ENCODE results near the gene GNAS.

Gene GNAS

GRCh38 chr20:58877976-58878360 is 25.5 kb downstream of the GNAS start:
- Histone ChIP-seq H3K36me3 (ENCODE audit: control insufficient read depth in 1 of 2, insufficient read depth in 2 of 2, low read length in 2 of 2) (no peaks in the 10 kb centered on the region), H3K9me3 (ENCODE audit: control insufficient read depth in 1 of 2, low read length in 2 of 2) (no peaks in the 10 kb centered on the region), H3K9ac (ENCODE audit: low read depth in 1 of 2, low read length in 2 of 2) (no peak overlapping the region), H3K27ac (ENCODE audit: low read depth, low read length) (no peak overlapping the region), H3K27me3 (ENCODE audit: control insufficient read depth in 1 of 2, insufficient read depth in 2 of 2, low read length in 2 of 2) (no peaks in the 10 kb centered on the region), H3K4me1 (ENCODE audit: control insufficient read depth in 1 of 2, insufficient read depth in 2 of 2, low read length in 2 of 2) (no peaks in the 10 kb centered on the region), H3K4me3 (ENCODE audit: low read depth in 1 of 2, low read length in 2 of 2) (no peak overlapping the region)

GRCh38 chr20:58878399-58878798 is 25.9 kb downstream of the GNAS start:
- no peaks in the 10 kb centered on the region for H3K36me3 ChIP-seq (ENCODE audit: control insufficient read depth in 1 of 2, insufficient read depth in 2 of 2, low read length in 2 of 2)
- H3K4me1 ChIP-seq (ENCODE audit: control insufficient read depth in 1 of 2, insufficient read depth in 2 of 2, low read length in 2 of 2) = no peaks in the 10 kb centered on the region
- no peak overlapping the region for H3K4me3 ChIP-seq (ENCODE audit: low read depth in 1 of 2, low read length in 2 of 2)
- no peaks in the 10 kb centered on the region for H3K9me3 ChIP-seq (ENCODE audit: control insufficient read depth in 1 of 2, low read length in 2 of 2)
- no peaks in the 10 kb centered on the region for H3K27me3 ChIP-seq (ENCODE audit: control insufficient read depth in 1 of 2, insufficient read depth in 2 of 2, low read length in 2 of 2)
- H3K27ac ChIP-seq (ENCODE audit: low read depth, low read length) = no peak overlapping the region
- H3K9ac ChIP-seq (ENCODE audit: low read depth in 1 of 2, low read length in 2 of 2) = no peak overlapping the region

- Histone ChIP-seq H3K27me3 (ENCODE audit: control insufficient read depth in 1 of 2, insufficient read depth in 2 of 2, low read length in 2 of 2) (no peaks in the 10 kb centered on the region), H3K27ac (ENCODE audit: low read depth, low read length) (no peak overlapping the region), H3K4me1 (ENCODE audit: control insufficient read depth in 1 of 2, insufficient read depth in 2 of 2, low read length in 2 of 2) (no peaks in the 10 kb centered on the region), H3K9ac (ENCODE audit: low read depth in 1 of 2, low read length in 2 of 2) (no peak overlapping the region), H3K9me3 (ENCODE audit: control insufficient read depth in 1 of 2, low read length in 2 of 2) (no peaks in the 10 kb centered on the region), H3K4me3 (ENCODE audit: low read depth in 1 of 2, low read length in 2 of 2) (no peak overlapping the region), H3K36me3 (ENCODE audit: control insufficient read depth in 1 of 2, insufficient read depth in 2 of 2, low read length in 2 of 2) (no peaks in the 10 kb centered on the region)
Measured at GRCh38 chr20:58880441-58880840, 27.9 kb downstream of the GNAS start.

GRCh38 chr20:58880994-58881752 is 28.7 kb downstream of the GNAS start:
- no peaks in the 10 kb centered on the region for H3K27me3 ChIP-seq (ENCODE audit: control insufficient read depth in 1 of 2, insufficient read depth in 2 of 2, low read length in 2 of 2)
- no peak overlapping the region for H3K27ac ChIP-seq (ENCODE audit: low read depth, low read length)
- no peak overlapping the region for H3K4me3 ChIP-seq (ENCODE audit: low read depth in 1 of 2, low read length in 2 of 2)
- H3K36me3 ChIP-seq (ENCODE audit: control insufficient read depth in 1 of 2, insufficient read depth in 2 of 2, low read length in 2 of 2) = no peaks in the 10 kb centered on the region
- H3K4me1 ChIP-seq (ENCODE audit: control insufficient read depth in 1 of 2, insufficient read depth in 2 of 2, low read length in 2 of 2) = no peaks in the 10 kb centered on the region
- no peak overlapping the region for H3K9ac ChIP-seq (ENCODE audit: low read depth in 1 of 2, low read length in 2 of 2)
- H3K9me3 ChIP-seq (ENCODE audit: control insufficient read depth in 1 of 2, low read length in 2 of 2) = no peaks in the 10 kb centered on the region

GRCh38 chr20:58882704-58883089 is 30.2 kb downstream of the GNAS start:
- H3K27ac ChIP-seq (ENCODE audit: low read depth, low read length) = no peak overlapping the region

GRCh38 chr20:58883241-58883691 is 30.8 kb downstream of the GNAS start:
- Histone ChIP-seq H3K9ac (ENCODE audit: low read depth in 1 of 2, low read length in 2 of 2) (no peak overlapping the region), H3K36me3 (ENCODE audit: control insufficient read depth in 1 of 2, insufficient read depth in 2 of 2, low read length in 2 of 2) (no peaks in the 10 kb centered on the region), H3K9me3 (ENCODE audit: control insufficient read depth in 1 of 2, low read length in 2 of 2) (no peaks in the 10 kb centered on the region), H3K4me1 (ENCODE audit: control insufficient read depth in 1 of 2, insufficient read depth in 2 of 2, low read length in 2 of 2) (peaks cover 0 to 9% of the 10 kb centered on the region in 2 donors), H3K27ac (ENCODE audit: low read depth, low read length) (no peak overlapping the region), H3K27me3 (ENCODE audit: control insufficient read depth in 1 of 2, insufficient read depth in 2 of 2, low read length in 2 of 2) (no peaks in the 10 kb centered on the region), H3K4me3 (ENCODE audit: low read depth in 1 of 2, low read length in 2 of 2) (no peak overlapping the region)

More at GRCh38 chr20:58882704-58883089, 30.2 kb downstream of the GNAS start:
- no peak overlapping the region for H3K4me3 ChIP-seq (ENCODE audit: low read depth in 1 of 2, low read length in 2 of 2)
- H3K9ac ChIP-seq (ENCODE audit: low read depth in 1 of 2, low read length in 2 of 2) = no peak overlapping the region
- H3K36me3 ChIP-seq (ENCODE audit: control insufficient read depth in 1 of 2, insufficient read depth in 2 of 2, low read length in 2 of 2) = no peaks in the 10 kb centered on the region
- H3K27me3 ChIP-seq (ENCODE audit: control insufficient read depth in 1 of 2, insufficient read depth in 2 of 2, low read length in 2 of 2) = no peaks in the 10 kb centered on the region
- peaks cover 0 to 3% of the 10 kb centered on the region in 2 donors for H3K4me1 ChIP-seq (ENCODE audit: control insufficient read depth in 1 of 2, insufficient read depth in 2 of 2, low read length in 2 of 2)
- H3K9me3 ChIP-seq (ENCODE audit: control insufficient read depth in 1 of 2, low read length in 2 of 2) = no peaks in the 10 kb centered on the region

- Histone ChIP-seq H3K27ac (ENCODE audit: low read depth, low read length) (no peak overlapping the region), H3K4me3 (ENCODE audit: low read depth in 1 of 2, low read length in 2 of 2) (no peak overlapping the region), H3K9ac (ENCODE audit: low read depth in 1 of 2, low read length in 2 of 2) (no peak overlapping the region), H3K36me3 (ENCODE audit: control insufficient read depth in 1 of 2, insufficient read depth in 2 of 2, low read length in 2 of 2) (no peaks in the 10 kb centered on the region), H3K9me3 (ENCODE audit: control insufficient read depth in 1 of 2, low read length in 2 of 2) (no peaks in the 10 kb centered on the region), H3K4me1 (ENCODE audit: control insufficient read depth in 1 of 2, insufficient read depth in 2 of 2, low read length in 2 of 2) (peaks cover 0 to 10% of the 10 kb centered on the region in 2 donors), H3K27me3 (ENCODE audit: control insufficient read depth in 1 of 2, insufficient read depth in 2 of 2, low read length in 2 of 2) (no peaks in the 10 kb centered on the region)
Measured at GRCh38 chr20:58884966-58885365, 32.5 kb downstream of the GNAS start.

- Histone ChIP-seq H3K27me3 (ENCODE audit: control insufficient read depth in 1 of 2, insufficient read depth in 2 of 2, low read length in 2 of 2) (no peaks in the 10 kb centered on the region), H3K4me1 (ENCODE audit: control insufficient read depth in 1 of 2, insufficient read depth in 2 of 2, low read length in 2 of 2) (peaks cover 0 to 10% of the 10 kb centered on the region in 2 donors), H3K27ac (ENCODE audit: low read depth, low read length) (no peak overlapping the region), H3K9ac (ENCODE audit: low read depth in 1 of 2, low read length in 2 of 2) (no peak overlapping the region), H3K9me3 (ENCODE audit: control insufficient read depth in 1 of 2, low read length in 2 of 2) (no peaks in the 10 kb centered on the region), H3K4me3 (ENCODE audit: low read depth in 1 of 2, low read length in 2 of 2) (no peak overlapping the region), H3K36me3 (ENCODE audit: control insufficient read depth in 1 of 2, insufficient read depth in 2 of 2, low read length in 2 of 2) (no peaks in the 10 kb centered on the region)
Measured at GRCh38 chr20:58886546-58886945, 34.0 kb downstream of the GNAS start.

GRCh38 chr20:58888103-58888502 is 35.6 kb downstream of the GNAS start:
- Histone ChIP-seq H3K27ac (ENCODE audit: low read depth, low read length) (no peak overlapping the region), H3K9ac (ENCODE audit: low read depth in 1 of 2, low read length in 2 of 2) (peak overlapping the region; percentile 66 to 82), H3K9me3 (ENCODE audit: control insufficient read depth in 1 of 2, low read length in 2 of 2) (no peaks in the 10 kb centered on the region), H3K27me3 (ENCODE audit: control insufficient read depth in 1 of 2, insufficient read depth in 2 of 2, low read length in 2 of 2) (no peaks in the 10 kb centered on the region), H3K4me1 (ENCODE audit: control insufficient read depth in 1 of 2, insufficient read depth in 2 of 2, low read length in 2 of 2) (peaks cover 0 to 10% of the 10 kb centered on the region in 2 donors), H3K36me3 (ENCODE audit: control insufficient read depth in 1 of 2, insufficient read depth in 2 of 2, low read length in 2 of 2) (no peaks in the 10 kb centered on the region), H3K4me3 (ENCODE audit: low read depth in 1 of 2, low read length in 2 of 2) (peak overlapping the region; percentile 72 to 84)

GRCh38 chr20:58888521-58889333 is 36.2 kb downstream of the GNAS start:
- Histone ChIP-seq H3K9me3 (ENCODE audit: control insufficient read depth in 1 of 2, low read length in 2 of 2) (no peaks in the 10 kb centered on the region), H3K36me3 (ENCODE audit: control insufficient read depth in 1 of 2, insufficient read depth in 2 of 2, low read length in 2 of 2) (no peaks in the 10 kb centered on the region), H3K4me1 (ENCODE audit: control insufficient read depth in 1 of 2, insufficient read depth in 2 of 2, low read length in 2 of 2) (peaks cover 6 to 16% of the 10 kb centered on the region in 2 donors), H3K27ac (ENCODE audit: low read depth, low read length) (peak overlapping the region; percentile 10), H3K9ac (ENCODE audit: low read depth in 1 of 2, low read length in 2 of 2) (peak overlapping the region; percentile 66 to 82), H3K4me3 (ENCODE audit: low read depth in 1 of 2, low read length in 2 of 2) (peak overlapping the region; percentile 72 to 84), H3K27me3 (ENCODE audit: control insufficient read depth in 1 of 2, insufficient read depth in 2 of 2, low read length in 2 of 2) (no peaks in the 10 kb centered on the region)

Data from duodenal mucosa (tissue), 2 donors.